Activated CD4-positive, alpha-beta T cell treated with anti-CD3 and anti-CD28 coated beads, Interleukin-2, amount 50 U/mL, for 24 hours (primary cell): ENCODE results near the gene VWC2L.

Experiments used
- DNase-seq, 2 donors: peaks; one replicate each; pipeline ENCODE4 v3.0.0-alpha.2; 2020; ENCODE audit warnings: low read depth in 1 of 2, low spot score in 1 of 2

VWC2L gene

GRCh38 chr2:214410918-214411554, at the start of gene VWC2L:
Gene VWC2L (plus strand): TSS chr2:214411054. CDS start chr2:214414194, 3,140 bp downstream.
- no peak for DNase-seq

- no peak for DNase-seq
Observed at GRCh38 chr2:214361116-214361515, 49.7 kb upstream of the VWC2L start.

- no peak for DNase-seq
Observed at GRCh38 chr2:214365549-214365948, 45.3 kb upstream of the VWC2L start.

DNA sequence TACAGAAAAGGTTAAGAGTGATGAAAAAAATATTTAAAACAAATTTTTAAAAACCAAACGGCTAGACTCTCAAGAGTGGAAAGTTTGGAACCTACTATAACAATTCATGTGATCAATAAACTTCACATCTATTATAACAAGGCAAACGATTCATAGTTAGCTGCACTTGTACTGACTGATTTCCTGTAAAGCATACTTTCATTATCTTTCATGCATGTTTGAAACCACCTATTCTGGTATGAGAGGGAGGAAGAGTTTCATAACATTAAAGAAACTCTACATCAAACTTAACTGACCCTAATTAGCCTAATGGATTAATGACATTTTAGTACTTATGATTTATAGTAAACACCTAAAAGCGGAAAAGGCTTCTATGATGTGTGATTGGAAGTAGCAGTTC, 43.7 kb upstream of the VWC2L start:
- DNase-seq = no peak

GRCh38 chr2:214376618-214377285, 34.1 kb upstream of the VWC2L start:
- no peak for DNase-seq

- DNase-seq = no peak
Observed at GRCh38 chr2:214377286-214377624, 33.6 kb upstream of the VWC2L start.

DNA sequence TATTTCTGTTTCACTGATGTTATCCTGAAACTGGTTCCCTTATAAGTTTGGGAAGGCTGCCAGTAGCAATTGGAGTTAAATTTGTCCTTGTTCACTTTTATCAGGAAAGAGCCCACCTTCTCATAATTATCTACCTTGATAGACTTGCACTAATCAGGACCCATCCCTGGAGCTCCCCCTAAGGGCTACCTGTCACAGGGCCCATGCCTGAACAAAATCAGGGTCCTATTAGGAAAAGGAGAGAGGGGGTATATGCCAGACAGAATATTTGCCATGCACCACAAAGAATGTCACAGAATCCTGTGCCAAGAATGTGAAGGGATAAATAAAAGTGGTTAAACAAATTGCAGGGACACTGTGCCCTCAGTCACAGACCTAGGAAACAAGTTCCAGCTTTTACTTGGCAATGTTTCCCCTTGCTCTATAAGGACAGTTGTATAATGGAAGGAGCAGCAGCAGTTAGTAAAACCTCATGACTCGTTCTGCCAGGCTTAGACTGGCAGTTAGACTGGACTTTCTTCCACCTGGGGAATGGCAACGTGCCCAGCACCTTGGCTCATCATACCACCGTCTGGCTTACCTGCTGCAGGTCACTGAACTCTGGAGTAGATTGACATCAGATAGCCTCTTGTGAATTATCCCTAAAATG, 32.3 kb upstream of the VWC2L start:
- no peak for DNase-seq

DNA sequence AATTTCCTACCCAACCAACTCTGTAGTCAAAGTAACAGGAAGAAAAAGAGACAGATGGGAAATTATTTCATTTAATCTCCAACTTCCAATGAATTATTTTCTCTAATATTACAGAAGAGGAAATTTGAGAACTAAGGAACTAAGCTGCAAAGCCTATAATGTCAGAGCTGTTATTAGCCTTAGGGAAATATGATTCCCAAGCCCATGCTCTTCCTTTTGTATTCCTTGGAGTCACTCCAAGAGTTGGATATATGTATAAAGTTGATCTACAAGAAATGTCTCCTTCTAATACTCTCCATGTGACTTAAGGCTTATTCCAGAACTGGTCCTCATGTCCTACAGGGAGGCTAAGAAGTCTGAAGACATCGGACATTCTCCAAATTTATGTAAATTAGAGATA, 31.6 kb upstream of the VWC2L start:
- no peak for DNase-seq

- no peak for DNase-seq
Observed at GRCh38 chr2:214380681-214381080, 30.2 kb upstream of the VWC2L start.

DNA sequence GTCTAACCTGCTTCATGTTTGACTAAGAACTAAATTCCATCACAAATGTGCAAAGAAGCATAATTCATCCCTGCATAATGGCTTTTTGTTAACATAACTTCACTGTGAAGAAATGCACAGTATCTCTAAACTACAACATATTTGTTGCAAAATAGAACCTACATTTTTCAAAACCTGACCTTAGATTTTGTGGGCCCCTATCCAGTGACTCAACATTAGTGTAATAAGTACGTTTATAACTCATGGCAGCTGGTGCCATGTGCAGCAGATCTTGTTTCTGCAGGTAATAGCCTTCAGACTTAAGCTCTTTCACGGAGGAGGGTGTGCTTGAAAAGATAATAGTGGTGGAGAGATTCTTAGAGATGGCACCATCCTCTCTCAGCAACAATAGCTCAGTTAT, 28.6 kb upstream of the VWC2L start:
- DNase-seq = no peak

GRCh38 chr2:214386720-214387119, 24.1 kb upstream of the VWC2L start:
- no peak for DNase-seq

DNA sequence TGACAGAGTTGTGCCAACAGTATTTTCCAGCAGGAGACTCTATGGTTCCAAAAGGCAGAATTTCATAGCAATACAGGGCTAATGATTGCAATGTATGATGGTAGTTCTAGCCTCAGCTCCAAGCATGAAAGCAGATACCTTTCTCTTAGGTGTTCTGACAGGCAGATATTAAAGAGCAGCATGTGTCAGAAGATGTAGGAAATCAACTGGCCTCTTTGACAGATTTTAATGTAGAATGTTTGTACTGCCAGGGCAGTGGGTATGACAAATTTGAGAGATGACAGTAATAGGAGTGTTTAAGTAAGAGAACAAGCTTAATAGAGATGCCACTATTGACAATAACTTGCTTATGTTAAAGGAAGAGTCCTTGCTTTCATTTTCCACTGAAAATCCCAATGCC, 21.5 kb upstream of the VWC2L start:
- DNase-seq = no peak

- DNase-seq = no peak
Observed at GRCh38 chr2:214393796-214394195, 17.1 kb upstream of the VWC2L start.

GRCh38 chr2:214395040-214395439, 15.8 kb upstream of the VWC2L start:
- no peak for DNase-seq

DNA sequence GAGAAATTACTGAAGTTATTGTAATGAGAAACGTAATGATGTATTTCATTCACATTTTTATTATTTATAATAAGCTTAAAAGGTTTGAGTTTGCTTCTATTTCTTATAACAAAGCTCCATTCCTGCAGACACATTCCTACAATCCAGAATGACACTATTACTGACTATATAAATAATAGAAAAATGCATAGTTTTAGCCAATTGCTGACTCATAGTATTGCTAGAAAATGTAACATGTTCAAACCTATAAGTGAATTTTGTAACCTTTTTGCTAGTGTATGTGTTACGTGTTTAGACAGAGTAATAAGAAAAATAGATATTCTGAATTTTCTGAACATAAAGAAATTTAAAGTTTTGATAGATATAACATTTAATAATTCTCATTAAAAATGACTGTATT, 9.3 kb upstream of the VWC2L start:
- no peak for DNase-seq

- DNase-seq = no peak
Observed at GRCh38 chr2:214410128-214410775, 602 bp upstream of the VWC2L start.

- no peak for DNase-seq
Observed at GRCh38 chr2:214412679-214413078, 1.8 kb downstream of the VWC2L start.

DNA sequence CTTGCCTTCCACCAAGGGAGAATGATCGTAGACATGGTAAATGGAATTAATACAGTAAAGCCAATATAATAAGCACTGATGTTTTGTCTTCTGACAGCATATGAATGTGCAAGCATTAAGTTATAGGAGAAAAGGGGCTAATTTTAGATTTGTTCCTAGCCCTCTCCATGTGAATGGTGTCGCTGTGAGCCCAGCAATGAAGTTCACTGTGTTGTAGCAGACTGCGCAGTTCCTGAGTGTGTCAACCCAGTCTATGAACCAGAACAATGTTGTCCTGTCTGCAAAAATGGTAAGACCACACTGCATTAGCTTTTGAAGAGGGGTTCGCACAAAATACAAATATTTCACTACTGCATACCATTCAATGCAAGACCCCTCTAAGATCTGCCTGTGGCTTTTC, 25.6 kb downstream of the VWC2L start:
- DNase-seq = no peak

DNA sequence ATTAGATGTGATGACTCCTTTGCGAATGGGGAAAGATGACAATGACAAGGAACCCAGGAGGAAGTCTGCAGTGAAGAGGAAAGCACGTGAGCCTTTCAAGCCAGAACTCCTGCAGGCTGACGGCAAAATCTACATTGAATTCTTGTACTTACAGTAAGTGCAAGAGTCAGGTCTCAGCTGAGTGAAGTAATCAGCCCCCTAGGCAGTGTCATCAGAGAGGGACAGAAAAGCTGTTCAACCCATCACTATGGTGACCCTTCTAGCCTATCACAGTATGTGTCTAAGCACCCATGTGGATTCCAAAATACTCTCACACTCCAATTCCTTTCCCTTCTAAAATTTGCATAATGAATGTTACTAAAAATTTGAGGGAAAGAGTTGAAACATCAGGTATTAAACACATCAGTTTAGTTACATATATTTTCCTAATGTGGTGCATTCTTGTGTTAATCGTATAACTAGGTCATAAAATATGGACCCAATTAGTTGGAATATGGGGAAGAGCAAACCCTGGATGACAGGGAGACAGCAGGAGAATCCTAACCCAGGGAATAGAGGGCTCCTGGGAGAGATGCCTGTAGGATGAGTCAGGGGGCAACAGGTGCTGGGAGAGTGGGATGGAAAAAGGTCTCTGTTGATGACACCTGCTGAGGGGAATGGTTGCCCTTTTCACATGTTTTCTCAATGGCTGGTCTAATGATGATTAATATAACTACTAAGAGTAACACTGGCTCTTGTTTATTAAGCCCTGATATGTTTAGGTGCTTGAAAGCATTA, 39.5 kb downstream of the VWC2L start:
- DNase-seq = no peak

GRCh38 chr2:214451516-214452275, 40.8 kb downstream of the VWC2L start:
- no peak for DNase-seq
